Measurements from ENCODE around the gene XDH. TPM values are rescaled to one million over a fixed set of nuclear protein-coding genes. Genes with fewer than 3 reads are reported as not detected.

XDH gene
- total RNA-seq, 1 experiment from 2014 or later, result 47.5 TPM

- H3K9me3 Mint-ChIP-seq (ENCODE audit: unreplicated experiment), result no peaks in the 10 kb centered on the region
- peak overlapping the region; percentile 99 for H3K27ac Mint-ChIP-seq (ENCODE audit: low read depth, unreplicated experiment)
- POLR2A ChIA-PET, result interaction anchor here (0.7 to 5.0 kb wide), 11 partner anchors 12 to 46 kb away, joined by 3 to 36 read pairs (median 3); partner anchors contain the start of gene XDH
- CTCF ChIA-PET, result interaction anchor here (0.7 to 3.7 kb wide), 3 partner anchors 17 to 138 kb away, joined by 3 to 11 read pairs (median 11); no protein-coding TSS in a partner anchor
- intact Hi-C loops (cut with micrococcal nuclease), result loop anchor here (1.0 to 2.0 kb wide), 2 partner anchors 16 to 29 kb away; partner anchors contain the start of gene XDH
- H3K4me1 Mint-ChIP-seq (ENCODE audit: insufficient read depth, unreplicated experiment), result peaks cover 30% of the 10 kb centered on the region
- TSS peak; percentile 89 for BruUV-seq (replicated peaks)
- H3K36me3 Mint-ChIP-seq (ENCODE audit: insufficient read depth, unreplicated experiment), result peaks cover 38% of the 10 kb centered on the region
- DNase-seq (ENCODE audit: unreplicated experiment), result peak; percentile 95
- no peak for TF ChIP-seq CTCF (IDR thresholded peaks at IDR 0.05; ENCODE audit: unreplicated experiment)
- no peaks in the 10 kb centered on the region for H3K27me3 Mint-ChIP-seq (ENCODE audit: insufficient read depth, unreplicated experiment)
- peak overlapping the region; percentile 34 for H3K4me3 Mint-ChIP-seq (ENCODE audit: unreplicated experiment)
Measured at GRCh38 chr2:31384771-31385276, 29.7 kb downstream of the XDH start.

- intact Hi-C loops (cut with micrococcal nuclease), result loop anchor here (1.0 to 2.0 kb wide), 2 partner anchors 16 to 30 kb away; partner anchors contain the start of gene XDH
- Mint-ChIP-seq H3K27ac (ENCODE audit: low read depth, unreplicated experiment) (peak overlapping the region; percentile 99), H3K36me3 (ENCODE audit: insufficient read depth, unreplicated experiment) (peaks cover 38% of the 10 kb centered on the region), H3K9me3 (ENCODE audit: unreplicated experiment) (no peaks in the 10 kb centered on the region), H3K4me3 (ENCODE audit: unreplicated experiment) (peak overlapping the region; percentile 34), H3K4me1 (ENCODE audit: insufficient read depth, unreplicated experiment) (peaks cover 25% of the 10 kb centered on the region), H3K27me3 (ENCODE audit: insufficient read depth, unreplicated experiment) (no peaks in the 10 kb centered on the region)
- ChIA-PET POLR2A (interaction anchor here (0.9 to 5.0 kb wide), 8 partner anchors 12 to 141 kb away, joined by 3 to 36 read pairs (median 5); partner anchors contain the start of gene XDH), CTCF (interaction anchor here (0.6 to 3.7 kb wide), 6 partner anchors 17 to 672 kb away, joined by 3 to 11 read pairs (median 6); partner anchors contain the start of gene XDH)
- TF ChIP-seq CTCF (IDR thresholded peaks at IDR 0.05; ENCODE audit: unreplicated experiment), result no peak
- BruUV-seq (replicated peaks), result TSS peak; percentile 89
- DNase-seq (ENCODE audit: unreplicated experiment), result peak; percentile 89
Measured at GRCh38 chr2:31384351-31384750, 30.2 kb downstream of the XDH start.

- POLR2A ChIA-PET, result interaction anchor here (0.9 to 5.0 kb wide), 7 partner anchors 13 to 141 kb away, joined by 3 to 36 read pairs (median 6); partner anchors contain the start of gene XDH
- DNase-seq (ENCODE audit: unreplicated experiment), result no peak
- intact Hi-C loops (cut with micrococcal nuclease), result loop anchor here (1.0 to 2.0 kb wide), 2 partner anchors 17 to 31 kb away; partner anchors contain the start of gene XDH
- peaks cover 30% of the 10 kb centered on the region for H3K4me1 Mint-ChIP-seq (ENCODE audit: insufficient read depth, unreplicated experiment)
- no peaks in the 10 kb centered on the region for H3K27me3 Mint-ChIP-seq (ENCODE audit: insufficient read depth, unreplicated experiment)
- no peaks in the 10 kb centered on the region for H3K9me3 Mint-ChIP-seq (ENCODE audit: unreplicated experiment)
- no peak overlapping the region for H3K4me3 Mint-ChIP-seq (ENCODE audit: unreplicated experiment)
- BruUV-seq (replicated peaks), result no TSS peak
- H3K36me3 Mint-ChIP-seq (ENCODE audit: insufficient read depth, unreplicated experiment), result peaks cover 37% of the 10 kb centered on the region
- peak overlapping the region; percentile 99 for H3K27ac Mint-ChIP-seq (ENCODE audit: low read depth, unreplicated experiment)
- CTCF ChIA-PET, result interaction anchor here (0.5 to 3.7 kb wide), 11 partner anchors 18 to 1595 kb away, joined by 3 to 11 read pairs (median 4); partner anchors contain the start of gene XDH
- TF ChIP-seq CTCF (IDR thresholded peaks at IDR 0.05; ENCODE audit: unreplicated experiment), result no peak
Measured at GRCh38 chr2:31383471-31384153, 30.9 kb downstream of the XDH start.

All from MCF 10A (cell line).